HPDE6-E6E7 (cell line): ENCODE results near the gene SERPINB6.
A peak's percentile ranks its signal among the peaks of the same experiment; 100 is the strongest.
"Not testable (repeated sequence)": the region's sequence is repeated elsewhere in the genome, so short reads cannot be mapped to it uniquely, and the experiment has no call there.

Experiments
- DNase-seq: peaks from one replicate; pipeline ENCODE4 v3.0.0; 2011; ENCODE audit warnings: missing footprints; ENCODE audit errors: extremely low spot score

Gene SERPINB6

GRCh38 chr6:2971420-2972218 is at the start of gene SERPINB6:
Gene SERPINB6, minus strand, starts transcription at chr6:2971567. Its CDS starts 12,235 bp downstream, at chr6:2959332.
- peak; percentile 29 for DNase-seq

- no peak for DNase-seq
These were observed 48.5 kb upstream of the SERPINB6 start for GRCh38 chr6:3019749-3020320.

- DNase-seq = no peak
These were observed 47.7 kb upstream of the SERPINB6 start for GRCh38 chr6:3019065-3019464.

GRCh38 chr6:3017304-3017703 is 45.9 kb upstream of the SERPINB6 start:
- no peak for DNase-seq

GRCh38 chr6:3016473-3017280 is 45.3 kb upstream of the SERPINB6 start:
- DNase-seq = no peak

GRCh38 chr6:3015144-3015543 is 43.8 kb upstream of the SERPINB6 start:
- no peak for DNase-seq

- no peak for DNase-seq
These were observed 43.3 kb upstream of the SERPINB6 start for GRCh38 chr6:3014675-3015066.

GRCh38 chr6:3013901-3014674 is 42.7 kb upstream of the SERPINB6 start:
- DNase-seq = no peak

- peak; percentile 86 for DNase-seq
These were observed 42.1 kb upstream of the SERPINB6 start for GRCh38 chr6:3013486-3013885.

- DNase-seq = no peak
These were observed 40.2 kb upstream of the SERPINB6 start for GRCh38 chr6:3011592-3011991.

- DNase-seq = no peak
These were observed 39.8 kb upstream of the SERPINB6 start for GRCh38 chr6:3011158-3011557.

- no peak for DNase-seq
These were observed 38.6 kb upstream of the SERPINB6 start for GRCh38 chr6:3009930-3010329.

- DNase-seq = not testable (repeated sequence)
These were observed 37.4 kb upstream of the SERPINB6 start for GRCh38 chr6:3008712-3009265.

- no peak for DNase-seq
These were observed 36.2 kb upstream of the SERPINB6 start for GRCh38 chr6:3007571-3007970.

- DNase-seq = no peak
These were observed 35.1 kb upstream of the SERPINB6 start for GRCh38 chr6:3006476-3006875.

GRCh38 chr6:3005874-3006273 is 34.5 kb upstream of the SERPINB6 start:
- no peak for DNase-seq

- no peak for DNase-seq
These were observed 33.7 kb upstream of the SERPINB6 start for GRCh38 chr6:3005077-3005476.

GRCh38 chr6:3003226-3003625 is 31.9 kb upstream of the SERPINB6 start:
- not testable (repeated sequence) for DNase-seq

- peak; percentile 68 for DNase-seq
These were observed 30.5 kb upstream of the SERPINB6 start for GRCh38 chr6:3001773-3002293.

GRCh38 chr6:3001146-3001772 is 29.9 kb upstream of the SERPINB6 start:
- no peak for DNase-seq
